Naive thymus-derived CD4-positive, alpha-beta T cell (primary cell): ENCODE results near the gene CCBE1. TPM values are rescaled to one million over a fixed set of nuclear protein-coding genes. Genes with fewer than 3 reads are reported as not detected.

Source experiments
- ATAC-seq: fragments of 150-1000 bp; cut with Tn5 transposase; 2 replicates; pipeline ENCODE4 v1.10.0; 2021; ENCODE audit warnings: mild to moderate bottlenecking, moderate library complexity
- CTCF ChIA-PET: fragments of 350-600 bp; sonication (Branson Sonifier 250); formaldehyde crosslinking; loops from one replicate; lab custom pipeline; 2021; ENCODE audit warnings: antibody characterized with exemption; lab: Charles Lee
- POLR2A ChIA-PET: fragments of 350-600 bp; sonication (Branson Sonifier 250); formaldehyde crosslinking; loops from one replicate; lab custom pipeline; 2021; ENCODE audit warnings: antibody characterized with exemption, inconsistent platforms; lab: Charles Lee
- DNase-seq, 9 donors: peaks; one replicate each; pipeline versions ENCODE4 v3.0.0 to v3.0.0-alpha.2; 2020 to 2022; ENCODE audit warnings: mixed read lengths in 1 of 9
- H3K27ac ChIP-seq: one replicate; pipeline ENCODE4 v1.7.0; 2013; ENCODE audit warnings: mild to moderate bottlenecking, low read depth, low read length, moderate library complexity
- H3K27me3 ChIP-seq, 2 donors: one replicate each; pipeline ENCODE4 v1.7.0; 2013; ENCODE audit warnings: low read length in 2 of 2, mild to moderate bottlenecking in 2 of 2, moderate library complexity in 2 of 2; ENCODE audit not compliant: control insufficient read depth in 2 of 2, insufficient read depth in 2 of 2
- H3K36me3 ChIP-seq, 3 experiments: 1 replicate in 2 of 3; 2 replicates in 1 of 3; pipeline ENCODE4 v1.7.0; 2013; ENCODE audit warnings: low read length in 3 of 3, mild to moderate bottlenecking in 3 of 3, moderate library complexity in 1 of 3; ENCODE audit not compliant: insufficient read depth in 3 of 3, control insufficient read depth in 2 of 3
- H3K4me1 ChIP-seq, 2 donors: one replicate each; pipeline ENCODE4 v1.7.0; 2013; ENCODE audit warnings: low read length in 2 of 2, mild to moderate bottlenecking in 2 of 2, moderate library complexity in 1 of 2; ENCODE audit not compliant: control insufficient read depth in 2 of 2, insufficient read depth in 2 of 2
- H3K4me3 ChIP-seq: 2 replicates; pipeline ENCODE4 v1.7.0; 2013; ENCODE audit warnings: mild to moderate bottlenecking, low read length
- H3K9me3 ChIP-seq, 3 experiments: 1 replicate in 2 of 3; 2 replicates in 1 of 3; pipeline ENCODE4 v1.7.0; 2013; ENCODE audit warnings: low read length in 3 of 3; ENCODE audit not compliant: control insufficient read depth in 2 of 3
- H3K27ac Mint-ChIP-seq, 9 donors: one replicate each; pipeline ENCODE4 v1.8.0; 2020 to 2022; ENCODE audit warnings: mixed read lengths in 9 of 9, mild to moderate bottlenecking in 8 of 9, moderate library complexity in 5 of 9, inconsistent platforms in 2 of 9
- H3K27me3 Mint-ChIP-seq, 5 donors: one replicate each; pipeline ENCODE4 v1.8.0; 2021 to 2022; ENCODE audit warnings: mixed read lengths in 5 of 5, mild to moderate bottlenecking in 1 of 5
- H3K36me3 Mint-ChIP-seq, 5 donors: one replicate each; pipeline ENCODE4 v1.8.0; 2020 to 2022; ENCODE audit warnings: mixed read lengths in 5 of 5, mild to moderate bottlenecking in 3 of 5, inconsistent platforms in 1 of 5
- H3K4me1 Mint-ChIP-seq, 7 donors: one replicate each; pipeline ENCODE4 v1.8.0; 2020 to 2022; ENCODE audit warnings: mixed read lengths in 7 of 7, mild to moderate bottlenecking in 3 of 7, inconsistent platforms in 1 of 7
- H3K4me3 Mint-ChIP-seq, 10 donors: one replicate each; pipeline ENCODE4 v1.8.0; 2020 to 2022; ENCODE audit warnings: mild to moderate bottlenecking in 10 of 10, mixed read lengths in 10 of 10, moderate library complexity in 6 of 10, inconsistent platforms in 2 of 10
- H3K9me3 Mint-ChIP-seq, 11 donors: one replicate each; pipeline ENCODE4 v1.8.0; 2020 to 2022; ENCODE audit warnings: mixed read lengths in 11 of 11, mild to moderate bottlenecking in 4 of 11, inconsistent platforms in 1 of 11, moderate library complexity in 1 of 11
- intact Hi-C, 2 donors: fragments of 100-400 bp; cut with micrococcal nuclease; formaldehyde crosslinking; loops; one replicate each; pipeline ENCODE4 v1.15.1; 2023
- polyA plus RNA-seq, 2 donors: library from polyadenylated mRNA; unstranded; fragments of 300-500 nt; fragmentation: Illumina TruSeq; gene quantifications; one replicate each; pipeline ENCODE4 v1.2.3, GENCODE V29; 2021
- total RNA-seq, 6 experiments: library from RNA in 5 of 6; stranded (reverse) in 5 of 6; gene quantifications; 1 replicate in 5 of 6; 2 replicates in 1 of 6; pipeline ENCODE4 v1.2.3 and lab custom pipeline; 2021 to 2026

CCBE1 gene
- total and polyA plus RNA-seq, 7 experiments from 2014 or later = not detected

GRCh38 chr18:59429608-59430007, 267.6 kb downstream of the CCBE1 start:
- POLR2A ChIA-PET = no interaction called here
- no peak overlapping the region for H3K4me3 Mint-ChIP-seq
- intact Hi-C loops = no loop called here
- CTCF ChIA-PET = interaction anchor here (0.6 kb wide), 1 partner anchor 410 kb away, joined by 4 read pairs; no protein-coding TSS in a partner anchor
- no peaks in the 10 kb centered on the region for H3K36me3 Mint-ChIP-seq
- no peak overlapping the region for H3K27ac Mint-ChIP-seq
- Histone ChIP-seq H3K4me1 (no peaks in the 10 kb centered on the region), H3K27ac (no peak overlapping the region), H3K36me3 (no peaks in the 10 kb centered on the region), H3K27me3 (no peaks in the 10 kb centered on the region), H3K9me3 (no peaks in the 10 kb centered on the region), H3K4me3 (no peak overlapping the region)
- DNase-seq (no peak), ATAC-seq (no peak)
- peaks cover 3 to 27% (median 5%) of the 10 kb centered on the region in 5 donors for H3K27me3 Mint-ChIP-seq
- peaks cover 0 to 1% (median 0%) of the 10 kb centered on the region in 7 donors for H3K4me1 Mint-ChIP-seq
- no peaks in the 10 kb centered on the region for H3K9me3 Mint-ChIP-seq

- ChIA-PET CTCF (no interaction called here), POLR2A (no interaction called here)
- no peak overlapping the region for H3K4me3 Mint-ChIP-seq
- H3K27ac Mint-ChIP-seq = no peak overlapping the region
- H3K27me3 Mint-ChIP-seq = peaks cover under 1 to 21% (median 3%) of the 10 kb centered on the region in 5 donors
- ATAC-seq (no peak), DNase-seq (no peak)
- Histone ChIP-seq H3K27me3 (no peaks in the 10 kb centered on the region), H3K4me3 (no peak overlapping the region), H3K27ac (no peak overlapping the region), H3K4me1 (no peaks in the 10 kb centered on the region), H3K36me3 (no peaks in the 10 kb centered on the region), H3K9me3 (no peaks in the 10 kb centered on the region)
- no peaks in the 10 kb centered on the region for H3K36me3 Mint-ChIP-seq
- H3K4me1 Mint-ChIP-seq = no peaks in the 10 kb centered on the region
- H3K9me3 Mint-ChIP-seq = no peaks in the 10 kb centered on the region
- intact Hi-C loops = no loop called here
These were observed 269.2 kb downstream of the CCBE1 start for GRCh38 chr18:59428018-59428417.

- no peaks in the 10 kb centered on the region for H3K4me1 Mint-ChIP-seq
- no peaks in the 10 kb centered on the region for H3K36me3 Mint-ChIP-seq
- Histone ChIP-seq H3K9me3 (no peaks in the 10 kb centered on the region), H3K27me3 (no peaks in the 10 kb centered on the region), H3K36me3 (no peaks in the 10 kb centered on the region), H3K27ac (no peak overlapping the region), H3K4me3 (no peak overlapping the region), H3K4me1 (no peaks in the 10 kb centered on the region)
- intact Hi-C loops = no loop called here
- H3K27ac Mint-ChIP-seq = no peak overlapping the region
- H3K4me3 Mint-ChIP-seq = no peak overlapping the region
- ChIA-PET CTCF (no interaction called here), POLR2A (no interaction called here)
- ATAC-seq = no peak
- no peak for DNase-seq
- H3K9me3 Mint-ChIP-seq = no peaks in the 10 kb centered on the region
- H3K27me3 Mint-ChIP-seq = peaks cover 5 to 21% (median 8%) of the 10 kb centered on the region in 5 donors
These were observed 270.4 kb downstream of the CCBE1 start for GRCh38 chr18:59426855-59427254.

GRCh38 chr18:59423259-59423658, 274.0 kb downstream of the CCBE1 start:
- no peak overlapping the region for H3K27ac ChIP-seq
- no peaks in the 10 kb centered on the region for H3K36me3 Mint-ChIP-seq
- peaks cover 14 to 38% (median 16%) of the 10 kb centered on the region in 5 donors for H3K27me3 Mint-ChIP-seq
- intact Hi-C loops = no loop called here
- POLR2A ChIA-PET = no interaction called here
- H3K4me1 Mint-ChIP-seq = no peaks in the 10 kb centered on the region
- no peaks in the 10 kb centered on the region for H3K36me3 ChIP-seq
- H3K4me3 ChIP-seq = no peak overlapping the region
- no peak for DNase-seq
- no peak for ATAC-seq
- H3K4me1 ChIP-seq = no peaks in the 10 kb centered on the region
- no peak overlapping the region for H3K4me3 Mint-ChIP-seq
- H3K9me3 ChIP-seq = no peaks in the 10 kb centered on the region
- H3K27me3 ChIP-seq = no peaks in the 10 kb centered on the region
- no peaks in the 10 kb centered on the region for H3K9me3 Mint-ChIP-seq
- CTCF ChIA-PET = no interaction called here
- no peak overlapping the region for H3K27ac Mint-ChIP-seq

GRCh38 chr18:59420244-59420643, 277.0 kb downstream of the CCBE1 start:
- Histone ChIP-seq H3K9me3 (no peaks in the 10 kb centered on the region), H3K4me3 (no peak overlapping the region), H3K4me1 (no peaks in the 10 kb centered on the region), H3K27ac (no peak overlapping the region), H3K36me3 (no peaks in the 10 kb centered on the region), H3K27me3 (no peaks in the 10 kb centered on the region)
- no peaks in the 10 kb centered on the region for H3K9me3 Mint-ChIP-seq
- DNase-seq = no peak
- intact Hi-C loops = no loop called here
- no peak for ATAC-seq
- POLR2A ChIA-PET = no interaction called here
- H3K27ac Mint-ChIP-seq = no peak overlapping the region
- CTCF ChIA-PET = no interaction called here
- peaks cover 24 to 60% (median 29%) of the 10 kb centered on the region in 5 donors for H3K27me3 Mint-ChIP-seq
- no peaks in the 10 kb centered on the region for H3K4me1 Mint-ChIP-seq
- no peak overlapping the region for H3K4me3 Mint-ChIP-seq
- no peaks in the 10 kb centered on the region for H3K36me3 Mint-ChIP-seq

- Histone ChIP-seq H3K4me1 (no peaks in the 10 kb centered on the region), H3K9me3 (no peaks in the 10 kb centered on the region), H3K27me3 (no peaks in the 10 kb centered on the region), H3K4me3 (no peak overlapping the region), H3K27ac (no peak overlapping the region), H3K36me3 (no peaks in the 10 kb centered on the region)
- Mint-ChIP-seq H3K4me3 (no peak overlapping the region), H3K36me3 (no peaks in the 10 kb centered on the region), H3K4me1 (no peaks in the 10 kb centered on the region), H3K27me3 (peaks cover 26 to 63% (median 37%) of the 10 kb centered on the region in 5 donors), H3K9me3 (no peaks in the 10 kb centered on the region), H3K27ac (no peak overlapping the region)
- ChIA-PET POLR2A (no interaction called here), CTCF (no interaction called here)
- intact Hi-C loops = no loop called here
- DNase-seq = no peak
- ATAC-seq = no peak
These were observed 277.8 kb downstream of the CCBE1 start for GRCh38 chr18:59419386-59419785.

GRCh38 chr18:59416818-59417217, 280.4 kb downstream of the CCBE1 start:
- no peak overlapping the region for H3K27ac ChIP-seq
- H3K4me3 Mint-ChIP-seq = no peak overlapping the region
- no peaks in the 10 kb centered on the region for H3K9me3 Mint-ChIP-seq
- ATAC-seq (no peak), DNase-seq (no peak)
- ChIA-PET POLR2A (no interaction called here), CTCF (no interaction called here)
- H3K27me3 Mint-ChIP-seq = peaks cover 44 to 62% (median 59%) of the 10 kb centered on the region in 5 donors
- H3K9me3 ChIP-seq = no peaks in the 10 kb centered on the region
- H3K27ac Mint-ChIP-seq = no peak overlapping the region
- no peak overlapping the region for H3K4me3 ChIP-seq
- H3K4me1 ChIP-seq = no peaks in the 10 kb centered on the region
- H3K27me3 ChIP-seq = peaks cover 0 to 3% of the 10 kb centered on the region in 2 donors
- no peaks in the 10 kb centered on the region for H3K36me3 ChIP-seq
- H3K36me3 Mint-ChIP-seq = no peaks in the 10 kb centered on the region
- no peaks in the 10 kb centered on the region for H3K4me1 Mint-ChIP-seq
- intact Hi-C loops = no loop called here
